Measurements from ENCODE around the gene TBC1D2.

DNA sequence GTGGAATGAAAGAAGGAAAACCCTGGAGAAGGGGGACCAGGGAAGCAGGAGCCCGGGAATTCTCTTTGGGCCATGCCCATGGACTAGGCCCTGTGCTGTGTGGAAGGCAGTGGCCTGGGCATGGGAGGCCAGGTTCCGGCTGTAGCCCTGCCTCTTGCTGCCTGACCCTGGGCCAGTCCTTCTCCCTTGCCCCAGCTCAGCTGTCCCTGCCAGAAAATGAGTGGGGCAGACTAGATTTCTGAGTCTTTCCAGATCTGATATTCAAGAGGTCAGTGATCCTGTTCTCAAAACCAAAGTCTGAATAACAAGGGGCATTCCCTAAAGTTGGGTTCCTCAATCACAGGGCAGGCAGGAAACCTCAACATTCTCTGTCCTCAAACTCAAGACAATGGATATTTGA is 38.2 kb downstream of the TBC1D2 start:
- TF ChIP-seq GATA3 (IDR thresholded peaks at IDR 0.05; ENCODE audit: low read depth, low read length): no peak
- TF ChIP-seq GATA2 (IDR thresholded peaks at IDR 0.05; ENCODE audit: low read depth, low read length): no peak
